Panc1 (cell line): ENCODE results near the gene GRIFIN.

ENCODE experiments used
- POLR2AphosphoS5 ChIP-seq: IDR thresholded peaks from 2 replicates; pipeline ENCODE4 v1.6.1; 2012; ENCODE audit warnings: mild to moderate bottlenecking, low read depth, low read length, moderate library complexity
- REST ChIP-seq, 2 experiments: IDR thresholded peaks; 2 replicates each; pipeline ENCODE4 v1.6.1; 2011 to 2012; ENCODE audit warnings: low read depth in 2 of 2, control low read depth in 1 of 2, low read length in 1 of 2, mild to moderate bottlenecking in 1 of 2, moderate library complexity in 1 of 2; ENCODE audit not compliant: insufficient read depth in 1 of 2
- SIN3A ChIP-seq: IDR thresholded peaks from 2 replicates; pipeline ENCODE4 v1.6.1; 2012; ENCODE audit warnings: low read depth, mild to moderate bottlenecking, low read length, moderate library complexity, borderline replicate concordance; ENCODE audit not compliant: insufficient read depth
- TCF7L2 ChIP-seq: IDR thresholded peaks from 2 replicates; pipeline ENCODE4 v1.6.1; 2011; ENCODE audit warnings: mild to moderate bottlenecking, low read depth, low read length, inconsistent platforms
- TF ChIP-seq, protein P1 (sequence below): fragments of 450-650 bp; IDR thresholded peaks from 2 replicates; pipeline ENCODE4 v1.5.1; 2017; ENCODE audit warnings: mild to moderate bottlenecking

DNA sequence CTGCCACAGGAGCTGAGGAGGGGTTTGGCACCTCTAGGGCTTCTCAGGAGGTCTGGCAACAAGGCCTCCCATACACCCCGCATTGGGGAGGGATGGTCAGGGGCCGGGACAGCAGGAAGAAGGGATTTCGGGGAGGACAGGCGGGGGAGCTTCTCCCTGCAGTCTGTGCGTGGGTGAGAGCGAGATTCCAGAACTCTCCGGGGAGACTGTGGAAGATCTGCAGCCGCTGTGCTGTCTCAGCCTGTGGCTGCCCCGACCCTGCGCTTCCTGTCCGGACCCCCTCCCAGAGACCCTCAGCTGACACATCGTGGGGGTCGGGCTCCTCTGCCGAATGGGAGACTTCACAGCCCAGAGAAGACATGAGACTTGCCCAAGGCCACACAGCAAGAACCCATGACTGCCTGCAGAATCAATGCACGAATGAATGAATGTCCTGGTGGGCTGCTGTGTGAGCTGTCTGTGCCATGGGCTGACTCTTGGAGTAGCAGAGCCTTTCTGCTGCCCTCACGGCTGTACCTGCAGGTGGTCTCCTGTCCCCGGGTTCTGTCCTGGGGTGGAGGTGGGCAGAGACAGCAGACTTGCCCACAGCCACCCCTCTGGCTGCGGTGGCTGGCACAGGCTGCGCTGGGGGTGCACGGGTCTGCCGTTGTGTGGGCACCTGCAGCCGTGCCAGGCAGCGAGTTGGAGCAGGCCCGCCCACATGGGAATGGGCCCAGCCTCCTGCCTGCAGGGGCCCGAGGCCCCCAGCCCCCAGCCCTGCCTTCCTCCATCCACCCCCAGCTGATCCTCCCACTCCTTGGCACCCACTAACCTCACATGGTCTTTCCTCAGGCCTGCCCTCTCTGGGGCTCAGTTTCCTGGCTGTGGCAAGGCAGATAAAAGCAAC, 27.1 kb upstream of the GRIFIN start:
- TF ChIP-seq, protein P1, sequence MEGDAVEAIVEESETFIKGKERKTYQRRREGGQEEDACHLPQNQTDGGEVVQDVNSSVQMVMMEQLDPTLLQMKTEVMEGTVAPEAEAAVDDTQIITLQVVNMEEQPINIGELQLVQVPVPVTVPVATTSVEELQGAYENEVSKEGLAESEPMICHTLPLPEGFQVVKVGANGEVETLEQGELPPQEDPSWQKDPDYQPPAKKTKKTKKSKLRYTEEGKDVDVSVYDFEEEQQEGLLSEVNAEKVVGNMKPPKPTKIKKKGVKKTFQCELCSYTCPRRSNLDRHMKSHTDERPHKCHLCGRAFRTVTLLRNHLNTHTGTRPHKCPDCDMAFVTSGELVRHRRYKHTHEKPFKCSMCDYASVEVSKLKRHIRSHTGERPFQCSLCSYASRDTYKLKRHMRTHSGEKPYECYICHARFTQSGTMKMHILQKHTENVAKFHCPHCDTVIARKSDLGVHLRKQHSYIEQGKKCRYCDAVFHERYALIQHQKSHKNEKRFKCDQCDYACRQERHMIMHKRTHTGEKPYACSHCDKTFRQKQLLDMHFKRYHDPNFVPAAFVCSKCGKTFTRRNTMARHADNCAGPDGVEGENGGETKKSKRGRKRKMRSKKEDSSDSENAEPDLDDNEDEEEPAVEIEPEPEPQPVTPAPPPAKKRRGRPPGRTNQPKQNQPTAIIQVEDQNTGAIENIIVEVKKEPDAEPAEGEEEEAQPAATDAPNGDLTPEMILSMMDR = no peak
- TF ChIP-seq POLR2AphosphoS5 (no peak), REST (IDR thresholded peaks at IDR 0.05; ENCODE audit: insufficient read depth in 1 of 2, low read depth in 2 of 2, low read length in 1 of 2) (no peak), SIN3A (no peak), TCF7L2 (no peak)
